ENCODE results near the gene COBL.
"Not testable (repeated sequence)": the region's sequence is repeated elsewhere in the genome, so short reads cannot be mapped to it uniquely, and the experiment has no call there.

COBL gene

GRCh38 chr7:51014811-51015210 is 301.8 kb downstream of the COBL start:
- DNase-seq = no peak

- DNase-seq = no peak
These were observed 302.6 kb downstream of the COBL start for GRCh38 chr7:51013861-51014511.

- no peak for DNase-seq
These were observed 303.3 kb downstream of the COBL start for GRCh38 chr7:51013218-51013786.

- DNase-seq = no peak
These were observed 303.9 kb downstream of the COBL start for GRCh38 chr7:51012569-51013217.

- DNase-seq = no peak
These were observed 304.8 kb downstream of the COBL start for GRCh38 chr7:51011710-51012350.

GRCh38 chr7:51010534-51010933 is 306.1 kb downstream of the COBL start:
- no peak for DNase-seq

GRCh38 chr7:51009716-51010496 is 306.7 kb downstream of the COBL start:
- no peak for DNase-seq

- DNase-seq = no peak
These were observed 308.8 kb downstream of the COBL start for GRCh38 chr7:51007551-51008505.

GRCh38 chr7:51006483-51007235 is 309.9 kb downstream of the COBL start:
- DNase-seq = no peak

GRCh38 chr7:51005074-51005473 is 311.5 kb downstream of the COBL start:
- DNase-seq = no peak

- no peak for DNase-seq
These were observed 315.7 kb downstream of the COBL start for GRCh38 chr7:51000956-51001355.

- no peak for DNase-seq
These were observed 321.8 kb downstream of the COBL start for GRCh38 chr7:50994753-50995319.

GRCh38 chr7:50990214-50990613 is 326.4 kb downstream of the COBL start:
- not testable (repeated sequence) for DNase-seq

GRCh38 chr7:50988988-50989387 is 327.6 kb downstream of the COBL start:
- DNase-seq = no peak

- DNase-seq = no peak
These were observed 328.1 kb downstream of the COBL start for GRCh38 chr7:50988465-50988864.

- no peak for DNase-seq
These were observed 331.5 kb downstream of the COBL start for GRCh38 chr7:50985096-50985495.

- DNase-seq = no peak
These were observed 332.8 kb downstream of the COBL start for GRCh38 chr7:50983850-50984249.

- no peak for DNase-seq
These were observed 334.0 kb downstream of the COBL start for GRCh38 chr7:50982626-50983025.

- DNase-seq = no peak
These were observed 334.9 kb downstream of the COBL start for GRCh38 chr7:50981743-50982142.

- no peak for DNase-seq
These were observed 336.2 kb downstream of the COBL start for GRCh38 chr7:50980411-50980810.
